Measurements from ENCODE around the gene MANSC4. TPM values are rescaled to one million over a fixed set of nuclear protein-coding genes. Genes with fewer than 3 reads are reported as not detected.

MANSC4 gene
- total and polyA plus RNA-seq, 2 experiments from 2014 or later: not detected

DNA sequence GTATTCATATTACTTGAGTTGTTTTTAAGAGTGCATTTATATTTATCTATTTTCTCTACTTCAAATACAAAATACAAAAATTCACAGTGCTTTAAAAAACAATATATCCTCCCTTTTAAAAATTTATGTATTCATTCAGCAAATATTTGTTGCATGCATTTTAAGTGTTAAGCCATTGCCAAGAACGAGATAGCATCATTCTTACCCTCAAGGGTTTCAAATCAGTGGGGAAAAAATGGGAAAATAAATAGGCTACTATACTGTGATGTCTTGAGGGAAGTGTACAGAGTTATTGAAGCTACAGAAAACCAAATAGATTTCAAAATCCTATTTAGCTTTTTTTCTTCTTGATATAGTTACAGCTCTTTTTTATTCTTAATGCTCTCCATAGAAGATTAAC, 46.2 kb downstream of the MANSC4 start (continued):
- no peak for TF ChIP-seq ZNF462 (CRISPR knock-in tag; IDR thresholded peaks at IDR 0.05)
- TF ChIP-seq ZNF331 (CRISPR knock-in tag; IDR thresholded peaks at IDR 0.05; ENCODE audit: low read depth): no peak
- TF ChIP-seq STAT1 (IDR thresholded peaks at IDR 0.05; ENCODE audit: unreplicated experiment): no peak

- DNase-seq (ENCODE audit: low spot score): peak; percentile 44
- H3K36me3 ChIP-seq (ENCODE audit: insufficient read depth): peaks cover 20% of the 10 kb centered on the region
- peaks cover 30% of the 10 kb centered on the region for H3K36me3 Mint-ChIP-seq (ENCODE audit: low read depth)
- H3K4me3 Mint-ChIP-seq: no peak overlapping the region
- H4K20me1 ChIP-seq (replicated peaks; ENCODE audit: insufficient read depth): no peaks in the 10 kb centered on the region
- no peaks in the 10 kb centered on the region for H3F3A ChIP-seq (replicated peaks; ENCODE audit: low read depth)
- ATAC-seq: peak; percentile 46; the same call in 2 of the 3 replicates
- no peaks in the 10 kb centered on the region for H3K79me2 ChIP-seq (replicated peaks; ENCODE audit: insufficient read depth)
- no peak overlapping the region for H2AFZ ChIP-seq
- H3K27me3 ChIP-seq (ENCODE audit: insufficient read depth): no peaks in the 10 kb centered on the region
- H3K9me2 ChIP-seq (ENCODE audit: insufficient read depth): no peaks in the 10 kb centered on the region
- H3K4me1 Mint-ChIP-seq: no peaks in the 10 kb centered on the region
- no peaks in the 10 kb centered on the region for H3K9me3 Mint-ChIP-seq
- no peak overlapping the region for H3K27ac Mint-ChIP-seq
- no peaks in the 10 kb centered on the region for H3K27me3 Mint-ChIP-seq (ENCODE audit: insufficient read depth, low read depth, poor library complexity)
- no peaks in the 10 kb centered on the region for H3K4me1 ChIP-seq (ENCODE audit: insufficient read depth)
- no peak overlapping the region for H3K27ac ChIP-seq (ENCODE audit: low read depth)
- no peak for TF ChIP-seq ZNF462 (CRISPR knock-in tag; IDR thresholded peaks at IDR 0.05)
- TF ChIP-seq CTCF (conservative IDR thresholded peaks at IDR 0.05; ENCODE audit: low read depth in 2 of 2): peak; percentile 78 to 90
- H3K4me2 ChIP-seq: no peak overlapping the region
- no peak overlapping the region for H3K4me3 ChIP-seq
Measured at GRCh38 chr12:27733052-27733656, 46.9 kb downstream of the MANSC4 start.
